GM18519 (cell line): ENCODE data around the gene SORL1.
A peak's percentile ranks its signal among the peaks of the same experiment; 100 is the strongest.
"Not testable (repeated sequence)": the region's sequence is repeated elsewhere in the genome, so short reads cannot be mapped to it uniquely, and the experiment has no call there.

ENCODE experiments used
- ATAC-seq: cut with Tn5 transposase; IDR thresholded peaks from one replicate; pipeline ENCODE4 v1.9.1; 2021; ENCODE audit warnings: mild to moderate bottlenecking, moderate library complexity; ENCODE audit not compliant: unreplicated experiment, low FRiP score

Gene SORL1

GRCh38 chr11:121451986-121452608 lies at the start of gene SORL1:
Gene SORL1, plus strand, starts transcription at chr11:121452314. Its CDS starts 18 bp downstream, at chr11:121452332.
- ATAC-seq, result no peak

DNA sequence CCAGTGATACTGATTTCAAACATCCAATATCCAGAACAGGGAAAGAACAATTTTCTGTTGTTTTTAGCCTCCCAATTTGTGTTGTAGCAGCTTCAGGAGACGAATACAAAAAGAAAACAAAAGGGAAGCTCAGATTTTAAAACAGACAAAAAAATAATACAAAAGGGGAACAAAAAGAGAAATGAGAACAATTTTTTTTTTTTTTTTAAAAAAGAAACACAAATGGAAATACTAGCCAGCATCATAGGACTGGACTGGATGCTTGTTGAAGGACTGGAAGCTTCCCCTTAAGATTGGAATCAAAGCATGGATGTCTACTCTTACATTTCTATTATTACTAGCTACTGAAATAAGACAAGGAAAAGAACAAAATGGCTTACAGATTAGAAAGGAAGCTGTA lies 46.5 kb upstream of the SORL1 start:
- ATAC-seq, result no peak

DNA sequence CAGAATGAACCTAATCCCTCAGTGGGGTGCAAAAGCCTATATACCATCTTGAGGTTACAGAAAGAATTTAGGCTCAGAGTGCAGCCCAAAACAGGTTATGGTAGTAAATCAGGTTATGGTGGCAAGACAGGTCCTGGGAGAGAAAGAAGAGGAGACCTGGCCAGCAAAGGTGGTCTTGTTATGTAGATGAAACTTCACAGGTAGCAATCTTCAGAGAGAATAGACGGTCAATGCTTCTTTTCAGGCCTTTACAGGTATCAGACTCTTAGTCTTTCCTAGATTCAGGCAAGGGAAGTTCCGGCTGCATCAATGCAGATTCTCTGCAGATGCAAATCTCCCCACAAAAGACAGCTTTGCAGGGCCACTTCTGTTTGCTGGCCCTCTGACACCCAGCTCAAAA lies 45.8 kb upstream of the SORL1 start:
- no peak for ATAC-seq

DNA sequence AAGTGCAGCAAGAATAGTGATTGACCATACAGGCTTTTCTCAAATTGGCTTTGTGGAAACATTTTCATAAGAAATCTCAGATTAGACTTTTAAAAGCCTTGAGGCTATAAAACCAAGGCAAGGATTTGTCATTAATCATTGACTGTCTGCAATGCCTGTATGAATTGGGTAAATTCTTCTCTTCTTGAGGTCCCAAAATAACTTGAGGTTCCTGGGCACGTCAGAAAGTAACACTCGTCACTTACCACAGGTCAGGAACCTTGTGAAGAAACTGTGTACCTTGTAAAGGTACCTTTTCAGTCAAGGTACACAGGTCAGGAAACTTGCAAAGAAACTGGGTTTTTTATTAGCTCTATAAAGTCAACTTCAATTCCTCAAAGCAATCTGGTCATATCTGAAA lies 43.3 kb upstream of the SORL1 start:
- no peak for ATAC-seq

- not testable (repeated sequence) for ATAC-seq
Measured at GRCh38 chr11:121410041-121410440, 42.1 kb upstream of the SORL1 start.

DNA sequence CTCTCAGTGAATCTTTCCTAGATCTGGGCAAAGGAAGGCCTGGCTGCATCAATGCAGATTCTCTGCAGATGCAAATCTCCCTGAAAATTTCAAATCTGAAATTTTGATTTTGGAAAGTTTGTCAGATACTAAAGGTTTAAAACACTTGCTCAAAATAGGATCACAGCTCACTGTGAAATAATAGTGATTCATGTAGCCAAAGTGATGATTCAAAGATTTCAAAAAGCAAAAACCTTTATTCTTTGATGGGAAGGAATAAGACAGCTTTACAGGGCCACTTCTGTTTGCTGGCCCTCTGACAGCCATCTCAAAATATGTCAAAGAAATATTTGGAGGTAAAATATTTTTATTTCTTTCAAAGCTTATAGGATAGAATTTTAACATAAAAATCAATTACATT lies 40.8 kb upstream of the SORL1 start:
- ATAC-seq, result not testable (repeated sequence)

- no peak for ATAC-seq
Measured at GRCh38 chr11:121412000-121412587, 40.0 kb upstream of the SORL1 start.

DNA sequence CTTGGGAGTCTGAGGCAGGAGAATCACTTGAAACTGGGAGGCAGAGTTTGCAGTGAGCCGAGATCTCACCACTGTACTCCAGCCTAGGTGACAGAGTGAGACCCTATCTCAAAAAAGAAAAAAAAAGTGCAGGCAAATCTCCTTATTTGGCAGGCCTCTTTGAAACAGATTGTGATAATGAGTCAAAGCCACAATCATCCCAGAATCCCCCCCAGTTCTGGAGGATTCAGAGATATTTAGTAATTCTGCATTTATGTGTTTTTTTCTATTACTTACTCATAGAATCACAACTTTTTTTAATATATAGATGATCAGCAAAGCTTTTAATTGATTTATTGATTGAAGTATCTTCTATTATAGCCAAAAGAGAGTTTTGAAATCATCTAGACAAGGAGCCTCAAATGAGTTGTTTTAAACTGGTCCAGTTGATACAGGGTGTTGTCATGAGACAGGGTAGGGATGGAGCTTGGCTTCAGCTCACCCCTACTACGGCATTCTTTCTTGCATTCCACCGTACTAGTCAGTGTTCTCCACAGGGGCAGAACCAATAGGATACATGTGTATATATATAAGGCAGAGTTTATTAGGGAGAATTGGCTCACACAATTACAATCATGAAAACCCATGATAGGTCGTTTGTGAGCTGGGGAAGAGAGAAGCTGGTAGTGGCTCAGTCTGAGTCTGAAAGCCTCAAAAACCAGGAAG lies 39.3 kb upstream of the SORL1 start:
- ATAC-seq, result no peak

GRCh38 chr11:121414141-121414913 lies 37.8 kb upstream of the SORL1 start:
- ATAC-seq, result no peak

GRCh38 chr11:121415856-121416255 lies 36.3 kb upstream of the SORL1 start:
- no peak for ATAC-seq

DNA sequence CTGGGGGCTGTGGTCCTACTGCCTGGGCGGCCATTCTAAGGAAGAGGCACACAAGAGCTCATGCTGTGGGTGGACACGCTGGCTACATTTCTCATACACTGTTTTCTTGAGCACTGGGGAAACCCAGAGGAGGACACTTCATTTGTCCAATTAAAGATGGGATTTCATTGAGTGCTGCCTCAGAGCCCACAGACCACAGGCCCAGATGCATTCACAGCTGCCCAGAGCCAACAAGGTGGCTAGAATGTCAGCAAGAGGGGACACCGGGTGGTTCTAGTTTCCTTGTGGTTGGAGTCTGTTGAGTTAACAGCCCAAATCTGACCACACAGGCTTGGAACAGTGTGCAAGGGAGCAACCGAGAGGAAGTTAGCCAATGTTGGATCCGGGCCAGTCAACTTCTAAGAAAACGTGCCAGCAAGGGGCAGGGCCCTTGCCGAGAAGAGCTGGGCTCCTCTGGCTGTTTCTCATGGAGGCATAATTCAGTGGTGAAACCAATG lies 35.0 kb upstream of the SORL1 start:
- ATAC-seq, result no peak

- no peak for ATAC-seq
Measured at GRCh38 chr11:121417607-121418006, 34.5 kb upstream of the SORL1 start.

DNA sequence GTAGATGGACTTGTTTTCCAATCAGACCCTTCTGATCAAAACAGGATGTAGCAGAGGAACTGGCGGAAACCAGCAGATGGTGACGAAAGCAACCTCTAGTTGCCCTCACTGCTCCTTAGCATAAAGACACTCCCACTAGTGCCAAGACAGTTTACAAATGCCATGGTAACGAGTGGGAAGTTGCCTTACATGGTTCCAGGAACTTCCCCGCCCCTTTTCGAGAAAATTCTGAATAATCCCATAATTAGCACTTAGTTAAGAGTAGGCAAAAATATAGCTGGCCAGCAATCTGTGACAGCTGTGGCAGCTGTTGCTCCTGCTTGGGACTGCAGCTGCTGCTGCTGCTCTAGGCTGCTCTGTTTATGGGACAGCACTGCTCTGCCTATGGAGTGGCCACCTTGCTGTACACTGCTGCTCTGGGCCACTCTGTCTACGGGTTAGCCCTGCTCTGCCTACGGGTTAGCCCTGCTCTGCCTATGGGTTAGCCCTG lies 33.4 kb upstream of the SORL1 start:
- ATAC-seq, result peak; percentile 44

GRCh38 chr11:121419836-121420235 lies 32.3 kb upstream of the SORL1 start:
- no peak for ATAC-seq

DNA sequence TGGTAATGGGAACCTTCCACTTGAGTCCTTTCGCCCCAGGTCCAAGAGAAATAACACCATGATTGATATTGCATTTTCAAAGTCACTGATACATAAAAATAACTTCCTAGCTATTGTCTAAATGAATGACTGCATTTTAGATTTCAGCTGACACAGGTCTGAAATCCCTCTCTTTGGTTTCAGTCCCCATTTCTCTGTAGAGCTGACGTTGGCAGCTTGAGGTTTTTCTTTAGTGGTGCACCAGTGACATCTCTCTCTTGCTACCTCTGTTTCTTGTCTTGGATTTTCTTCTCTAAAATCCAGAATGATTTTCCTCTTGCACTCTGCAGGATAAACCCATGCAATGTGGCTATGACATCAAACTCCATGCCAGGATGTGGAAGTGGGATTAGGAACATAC lies 31.7 kb upstream of the SORL1 start:
- no peak for ATAC-seq

DNA sequence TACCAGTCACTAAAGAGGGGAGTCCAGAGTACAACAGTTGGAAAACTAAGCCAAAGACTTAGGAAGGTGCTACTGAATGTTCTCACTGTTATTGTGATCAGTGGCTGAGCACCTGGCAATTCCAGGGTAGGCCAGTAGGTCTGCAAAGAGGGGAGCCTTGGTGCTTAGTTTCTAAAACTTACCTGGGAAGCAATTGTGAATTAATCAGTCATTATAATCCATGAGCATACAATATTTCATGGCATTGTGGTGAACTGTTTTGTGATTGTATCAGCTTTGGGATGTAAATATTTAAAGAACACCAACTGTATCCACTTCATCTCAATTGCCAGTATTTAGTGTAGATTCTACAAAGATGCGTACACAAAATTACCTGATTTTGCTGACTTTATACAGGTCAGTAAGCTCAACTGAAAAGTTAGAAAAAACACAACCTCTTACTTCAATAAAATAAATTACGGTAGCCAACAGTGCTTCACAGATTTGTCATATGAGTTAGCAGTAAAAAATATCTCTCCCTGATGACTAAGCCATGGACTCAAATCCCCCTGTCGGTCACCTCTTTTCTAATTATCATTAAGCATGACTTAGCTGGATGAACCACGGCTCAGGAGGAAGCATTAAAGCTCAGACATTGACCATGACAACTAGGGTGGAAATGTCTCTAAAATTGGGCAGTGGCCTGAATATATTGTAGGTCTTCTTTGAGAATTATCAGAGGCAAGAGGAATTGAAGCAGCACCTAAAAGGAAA lies 30.8 kb upstream of the SORL1 start:
- no peak for ATAC-seq

- ATAC-seq, result peak; percentile 29
Measured at GRCh38 chr11:121422675-121423074, 29.4 kb upstream of the SORL1 start.

GRCh38 chr11:121425828-121426227 lies 26.3 kb upstream of the SORL1 start:
- ATAC-seq, result no peak

DNA sequence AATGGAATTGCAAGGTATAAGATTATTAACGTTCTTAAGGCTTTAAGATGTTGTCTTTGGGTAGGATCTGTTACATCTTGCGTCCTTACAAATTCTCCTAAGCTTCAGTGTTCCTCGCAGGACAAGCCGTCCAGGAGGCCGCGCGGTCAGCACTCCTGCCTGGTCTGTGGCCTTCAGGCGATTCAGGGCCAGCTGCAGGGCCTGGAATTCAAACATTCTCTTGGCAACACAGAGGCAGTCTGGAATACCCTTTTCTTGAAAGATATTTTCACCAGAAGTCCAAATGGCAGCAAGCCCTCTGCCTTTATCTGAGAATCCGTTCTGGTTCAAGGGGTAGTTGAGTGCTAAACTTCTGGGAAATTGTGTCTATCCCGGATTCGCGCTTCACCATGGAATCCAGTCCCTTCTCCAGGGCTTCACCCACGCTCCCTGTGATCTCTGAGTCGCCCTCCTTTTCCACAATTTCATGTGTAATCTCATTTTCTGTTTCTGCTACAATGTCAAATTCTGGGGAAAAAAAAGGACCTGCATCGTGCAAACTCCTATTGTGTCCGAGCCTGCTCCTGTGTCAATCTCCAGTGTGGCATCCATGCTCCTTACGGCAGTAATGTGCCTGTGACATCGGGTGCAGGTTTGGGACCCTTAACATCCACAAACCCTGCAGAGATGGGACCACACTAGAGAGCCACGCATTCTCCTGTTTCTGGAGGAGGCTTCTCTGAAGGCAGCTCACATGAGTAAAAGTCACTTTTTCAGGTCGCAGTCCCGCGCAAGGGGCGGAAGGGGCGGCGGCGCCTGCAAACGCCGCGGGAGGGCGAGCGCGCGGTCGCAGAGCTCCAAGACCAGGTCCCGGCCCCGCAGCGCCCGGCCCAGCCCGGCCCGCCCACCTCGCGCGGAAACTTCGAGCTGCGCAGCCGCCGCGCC lies 25.4 kb upstream of the SORL1 start:
- no peak for ATAC-seq
